NCI-H526 treated with DMSO at 0.1 percent for 48 hours (cell line): ENCODE results near the gene MYO5B.

Experiments
- DNase-seq: peaks from one replicate; lab custom pipeline; 2025; lab: John Stamatoyannopoulos, UW

Gene MYO5B

GRCh38 chr18:50071397-50071796, 123.5 kb downstream of the MYO5B start:
- no peak for DNase-seq

DNA sequence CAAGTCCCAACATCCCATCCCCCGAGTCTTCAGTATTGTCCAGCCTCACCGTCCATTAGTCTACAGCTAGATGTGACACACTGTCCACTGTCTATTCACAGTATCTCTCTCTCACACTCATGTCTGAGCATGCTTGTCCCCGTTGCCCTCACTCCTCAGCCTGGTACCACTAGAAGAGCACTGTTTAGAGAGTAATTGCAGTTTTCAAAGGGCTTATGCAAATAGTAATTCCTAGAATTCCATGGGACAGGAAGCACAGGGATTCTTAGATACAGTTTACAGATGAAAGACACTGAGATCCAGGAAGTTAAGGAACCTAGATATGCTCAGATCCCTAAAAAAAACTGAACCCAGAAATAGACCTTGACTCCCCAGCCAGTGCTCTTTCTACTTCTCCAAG, 125.5 kb downstream of the MYO5B start:
- DNase-seq = no peak

GRCh38 chr18:50065527-50065926, 129.4 kb downstream of the MYO5B start:
- DNase-seq = no peak

GRCh38 chr18:50065039-50065438, 129.9 kb downstream of the MYO5B start:
- DNase-seq = no peak

- no peak for DNase-seq
These were observed 132.9 kb downstream of the MYO5B start for GRCh38 chr18:50061876-50062517.

DNA sequence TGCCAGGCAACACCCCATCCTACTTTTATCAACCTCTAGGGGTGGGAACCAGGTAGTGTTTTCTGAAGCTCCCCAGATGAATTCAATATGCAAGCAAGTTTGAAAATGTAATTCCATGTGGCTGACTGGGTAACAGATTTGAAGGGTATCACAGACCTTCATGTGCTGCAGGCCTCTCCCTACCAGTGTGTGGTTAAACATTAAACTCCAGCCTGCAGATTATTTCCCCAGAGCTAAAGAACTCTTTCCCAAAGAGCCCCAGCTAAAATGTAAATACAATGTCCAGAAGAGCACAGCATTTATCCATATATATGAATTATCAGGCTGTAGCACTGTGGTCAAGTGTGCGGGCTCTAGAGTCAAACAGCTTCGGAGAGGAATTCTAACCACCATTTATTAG, 134.1 kb downstream of the MYO5B start:
- DNase-seq = no peak

DNA sequence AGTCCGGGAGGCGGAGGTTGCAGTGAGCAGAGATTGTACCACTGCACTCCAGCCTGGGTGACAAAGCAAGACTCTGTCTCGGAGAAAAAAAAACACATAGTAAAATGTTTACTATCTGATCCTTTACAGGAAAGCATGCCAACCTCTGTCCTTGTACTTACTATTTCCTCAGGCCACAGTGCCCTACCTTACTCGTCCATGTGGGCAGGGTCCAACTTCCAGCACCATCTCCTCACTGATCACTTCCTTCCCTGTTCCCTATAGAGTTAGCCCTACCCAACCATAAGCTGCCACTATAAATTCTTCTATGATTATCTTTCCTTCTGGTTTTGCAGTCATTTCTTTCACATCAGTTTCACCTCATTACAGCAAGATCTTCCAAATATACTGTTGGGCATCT, 136.2 kb downstream of the MYO5B start:
- DNase-seq = no peak

- no peak for DNase-seq
These were observed 137.9 kb downstream of the MYO5B start for GRCh38 chr18:50057009-50057408.

DNA sequence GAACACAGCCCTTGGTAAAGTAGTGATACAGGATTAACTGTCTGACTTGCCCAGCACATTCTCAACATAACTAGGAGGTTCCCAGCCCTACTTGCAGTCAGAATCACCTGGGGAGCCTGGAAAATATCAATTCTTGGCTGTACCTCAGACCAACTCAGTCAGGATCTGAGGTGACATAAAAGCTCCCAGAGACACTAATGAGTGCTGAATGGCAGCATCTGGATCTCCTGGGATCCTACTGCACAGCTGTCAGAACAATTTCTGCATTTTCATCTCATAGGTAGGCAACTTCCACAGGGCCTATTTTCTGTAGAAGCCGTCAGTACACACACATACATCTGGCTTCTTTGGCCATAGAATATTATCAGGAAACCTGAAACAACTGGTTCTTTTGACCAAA, 138.8 kb downstream of the MYO5B start:
- no peak for DNase-seq

GRCh38 chr18:50055488-50055887, 139.5 kb downstream of the MYO5B start:
- DNase-seq = no peak

- DNase-seq = no peak
These were observed 141.8 kb downstream of the MYO5B start for GRCh38 chr18:50053111-50053510.

DNA sequence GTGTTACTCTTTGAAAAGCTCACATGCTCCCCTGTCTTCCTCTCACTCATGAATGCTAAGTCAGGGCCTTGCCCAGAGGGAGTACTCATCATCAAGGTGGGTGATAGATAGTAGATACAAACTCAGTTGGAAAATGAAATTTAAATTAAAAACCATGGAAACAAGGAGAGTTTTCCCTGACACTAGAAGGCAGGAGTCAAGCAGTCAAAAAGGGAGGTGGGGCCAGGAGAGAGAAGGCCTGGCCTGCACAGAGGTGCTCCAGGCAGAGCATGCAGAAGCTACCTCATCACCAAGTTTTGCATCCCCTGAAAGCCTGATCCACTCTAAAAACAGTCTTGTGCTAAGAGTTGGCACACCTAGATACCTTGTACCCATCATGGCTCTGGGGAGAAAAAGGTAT, 143.7 kb downstream of the MYO5B start:
- no peak for DNase-seq

DNA sequence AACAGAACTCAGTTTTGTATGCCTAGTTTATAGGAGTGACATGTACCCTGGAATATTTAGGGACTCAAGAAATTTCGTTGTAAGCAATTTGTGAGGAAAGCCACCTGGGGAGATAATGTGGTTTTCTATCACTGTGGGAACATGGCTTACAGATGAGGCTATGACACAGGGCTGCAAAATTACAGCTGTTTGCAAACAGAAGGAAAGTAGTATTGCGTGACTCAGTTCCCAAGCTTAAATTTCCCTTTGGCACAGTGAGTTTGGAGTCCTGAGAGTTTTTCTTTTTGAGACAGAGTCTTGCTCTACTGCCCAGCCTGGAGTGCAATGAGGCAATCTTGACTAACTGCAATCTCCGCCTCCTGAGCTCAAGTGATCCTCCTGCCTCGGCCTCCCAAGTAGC, 149.8 kb downstream of the MYO5B start:
- no peak for DNase-seq

- no peak for DNase-seq
These were observed 150.5 kb downstream of the MYO5B start for GRCh38 chr18:50044402-50044801.

- DNase-seq = no peak
These were observed 152.3 kb downstream of the MYO5B start for GRCh38 chr18:50042611-50043010.

GRCh38 chr18:50039746-50040145, 155.2 kb downstream of the MYO5B start:
- no peak for DNase-seq

DNA sequence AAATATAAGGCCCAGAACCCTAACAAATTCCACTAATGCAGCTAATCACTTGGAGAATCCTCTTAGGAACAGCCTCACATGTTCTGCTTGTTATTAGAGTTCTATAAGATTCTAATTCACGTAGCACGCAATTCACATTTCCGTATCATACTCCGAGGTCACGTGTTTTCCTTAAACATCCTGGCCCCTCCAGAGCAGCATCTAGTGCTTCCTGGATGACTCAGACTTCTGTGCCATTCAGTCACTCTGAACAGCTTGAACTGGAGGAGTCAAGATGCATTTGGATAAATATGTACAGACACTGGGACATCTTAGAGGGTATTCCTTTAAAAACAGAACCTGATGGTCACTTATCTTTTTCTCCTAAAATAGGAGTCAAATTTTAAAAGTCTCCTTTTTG, 156.5 kb downstream of the MYO5B start:
- no peak for DNase-seq

DNA sequence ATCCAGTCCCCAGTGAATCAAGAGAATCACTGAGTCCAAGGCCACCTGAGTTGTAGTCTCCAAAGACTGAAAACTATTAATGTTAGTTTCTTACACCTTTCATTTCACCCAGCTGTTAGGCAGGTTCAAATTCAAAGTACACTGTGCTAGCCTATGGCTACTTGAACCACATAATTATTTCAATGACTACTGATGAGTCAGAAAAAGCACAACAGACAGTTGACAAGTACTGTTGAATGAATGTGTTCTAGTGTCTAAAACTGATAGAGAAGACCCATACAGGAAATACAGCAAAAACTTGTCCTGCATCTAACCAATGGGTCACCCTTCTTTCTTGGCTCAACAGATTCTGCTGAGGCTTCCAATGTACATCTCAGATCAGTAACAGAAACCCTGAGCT, 160.9 kb downstream of the MYO5B start:
- DNase-seq = no peak

- no peak for DNase-seq
These were observed 161.9 kb downstream of the MYO5B start for GRCh38 chr18:50033004-50033403.

DNA sequence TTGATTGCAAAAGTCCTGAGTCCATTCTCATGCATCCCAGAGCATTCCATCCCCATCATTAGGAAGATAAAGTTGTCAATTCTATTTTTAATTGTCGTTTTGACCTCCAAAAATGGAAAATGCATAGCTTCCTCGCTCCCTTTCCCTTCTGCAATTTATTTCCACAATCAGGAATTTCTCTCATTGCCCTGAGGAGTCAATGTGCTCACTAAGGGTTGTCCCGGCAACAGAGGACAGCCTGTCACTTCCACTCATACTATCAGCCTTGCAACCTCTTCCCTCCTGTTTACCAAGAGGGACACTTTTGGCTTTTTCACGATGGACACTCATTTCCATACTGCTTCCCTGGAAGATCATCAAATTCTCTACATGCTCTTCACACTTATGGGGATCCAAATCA, 164.8 kb downstream of the MYO5B start:
- DNase-seq = no peak

DNA sequence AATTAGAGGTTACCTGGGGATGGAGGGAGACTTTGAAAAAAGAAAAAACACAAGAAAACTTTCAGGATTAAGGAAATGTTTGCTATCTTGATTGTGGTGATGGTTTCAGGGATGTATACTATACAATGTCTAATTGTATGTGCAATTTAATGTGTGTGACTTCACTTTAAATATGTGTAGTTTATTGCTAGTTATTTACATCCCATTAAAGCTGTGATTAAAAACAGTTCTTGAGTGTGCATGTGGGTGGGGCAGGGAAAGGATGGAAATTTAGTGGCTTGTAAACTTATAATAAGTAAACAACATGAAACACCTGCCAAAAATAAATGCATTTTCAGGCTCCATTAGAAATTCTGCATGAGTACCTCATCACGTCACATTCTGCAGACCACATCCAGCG, 167.0 kb downstream of the MYO5B start:
- DNase-seq = peak; percentile 38

DNA sequence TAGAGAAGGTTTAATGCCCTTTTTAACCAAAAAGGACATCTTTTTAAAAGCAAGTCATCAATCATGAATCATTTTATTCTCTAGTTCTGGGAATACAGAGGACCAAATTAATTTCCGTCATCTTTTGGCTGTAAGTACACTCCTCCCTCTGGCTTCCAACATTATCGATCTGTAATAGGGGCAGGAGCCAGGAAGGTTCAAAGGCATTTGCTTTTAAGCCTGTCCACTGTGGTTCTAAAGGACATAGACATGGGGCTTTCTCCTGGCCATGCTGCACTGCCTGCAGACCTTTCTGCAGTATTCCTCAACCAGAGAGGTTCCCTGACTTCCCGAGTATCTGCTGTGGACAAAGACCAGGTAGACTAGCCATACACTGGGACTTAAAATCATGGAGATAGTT, 170.5 kb downstream of the MYO5B start:
- DNase-seq = no peak

DNA sequence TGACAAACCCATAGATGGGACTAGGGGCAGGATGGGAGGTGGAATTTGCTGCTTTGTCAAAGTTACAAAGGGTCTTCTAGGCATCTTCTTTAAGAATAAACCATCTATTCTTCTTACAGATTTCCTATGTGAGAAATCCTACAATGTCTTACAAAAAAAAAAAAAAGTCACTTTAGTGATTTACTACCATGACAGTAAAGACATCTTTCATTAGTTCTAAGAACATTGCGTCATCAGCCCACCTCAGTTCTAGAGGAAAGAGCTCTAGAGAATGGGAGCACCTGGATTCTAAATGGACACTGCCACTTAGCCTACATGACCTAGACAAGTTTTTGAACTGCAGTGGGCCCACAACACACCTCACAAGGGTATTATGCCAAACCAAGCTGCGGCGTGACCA, 172.0 kb downstream of the MYO5B start:
- DNase-seq = no peak

DNA sequence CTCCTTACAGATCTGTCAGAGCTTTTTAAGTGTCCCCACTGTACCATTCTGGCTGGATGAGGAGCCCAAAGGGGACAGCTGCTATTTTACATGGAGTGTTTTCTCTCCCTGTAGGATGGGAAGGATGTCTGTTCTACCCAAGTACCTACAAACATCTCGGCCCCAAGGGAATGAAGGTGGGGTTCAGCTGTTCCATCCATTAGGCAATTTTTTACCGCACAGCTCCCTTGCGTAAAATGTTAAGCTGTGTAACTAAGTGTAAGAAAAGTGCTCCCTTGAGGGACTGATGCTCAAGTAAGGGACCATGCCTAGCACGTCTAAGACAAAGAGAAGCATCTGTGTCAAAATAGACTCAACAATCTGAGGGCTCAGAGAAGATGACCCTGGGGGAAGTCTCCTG, 180.3 kb downstream of the MYO5B start:
- no peak for DNase-seq
